GM11168 (cell line): ENCODE data around the gene CCDC71.

Source experiments
- in situ Hi-C: fragments of 300-500 bp; cut with MboI; formaldehyde crosslinking; loops from one replicate; pipeline ENCODE4 v1.12.0; 2022; ENCODE audit warnings: low sequenced_read_pairs; ENCODE audit not compliant: unreplicated experiment

Gene CCDC71

DNA sequence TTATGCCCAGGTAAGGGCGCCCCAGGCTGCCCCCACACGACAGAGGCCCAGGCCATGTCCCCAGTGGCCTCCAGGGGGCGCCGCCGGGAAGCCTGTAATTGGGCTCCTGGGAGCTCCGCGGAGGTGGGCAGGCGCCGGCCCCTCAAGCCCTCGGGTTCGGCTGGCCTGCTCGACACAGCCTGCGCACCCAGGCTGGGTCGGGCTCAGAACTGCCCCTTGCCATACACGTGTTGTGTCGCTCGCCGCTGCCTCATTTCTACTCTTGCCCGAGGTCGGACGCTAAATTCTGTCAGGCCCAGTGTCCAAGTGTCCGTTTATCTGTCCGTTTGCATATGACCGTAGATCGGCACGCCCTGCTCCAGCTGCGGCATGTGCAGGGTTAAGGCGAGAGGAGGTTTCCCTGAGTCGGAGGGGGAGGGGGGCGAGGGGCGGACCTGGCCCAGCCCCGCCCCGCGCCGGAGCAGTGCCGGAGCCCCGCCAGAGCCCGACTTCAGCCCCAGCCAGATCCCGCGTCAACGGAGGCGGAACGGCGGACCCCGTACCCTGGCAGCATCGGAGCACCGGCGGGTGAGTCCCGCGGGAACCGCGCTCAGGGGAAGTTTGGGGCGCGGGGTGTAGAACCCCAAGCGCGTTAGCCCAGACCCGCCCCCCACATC, 5.1 kb upstream of the CCDC71 start, which contains the start of gene KLHDC8B:
Gene KLHDC8B, plus strand, starts transcription at position 480 of the 656 bp plus-strand sequence. CDS start 1,172 bp downstream, outside the sequence.
- in situ Hi-C loops, result loop anchor here (25.0 kb wide), 1 partner anchor 266 kb away; the partner anchor contains the start of gene NICN1

DNA sequence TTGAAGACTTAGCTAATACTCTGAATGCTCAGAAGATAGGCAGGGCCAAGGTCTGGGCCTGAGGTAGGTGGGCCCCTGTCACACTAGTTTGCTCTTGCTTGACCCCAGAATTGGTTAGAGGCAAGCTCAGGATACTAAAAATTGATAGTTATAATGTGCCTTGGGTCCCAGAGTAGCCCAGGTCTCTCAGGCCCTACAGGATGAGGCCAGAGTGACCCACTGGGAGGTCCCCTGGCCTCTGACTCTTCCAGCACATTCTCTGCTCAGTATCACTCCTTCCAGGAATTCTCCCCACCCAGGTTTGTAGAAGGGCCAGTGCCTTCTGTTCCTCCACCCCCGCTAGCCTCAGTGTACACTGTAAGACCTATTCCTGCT, 4.6 kb upstream of the CCDC71 start:
- in situ Hi-C loops, result loop anchor here (25.0 kb wide), 1 partner anchor 267 kb away; the partner anchor contains the start of gene NICN1

DNA sequence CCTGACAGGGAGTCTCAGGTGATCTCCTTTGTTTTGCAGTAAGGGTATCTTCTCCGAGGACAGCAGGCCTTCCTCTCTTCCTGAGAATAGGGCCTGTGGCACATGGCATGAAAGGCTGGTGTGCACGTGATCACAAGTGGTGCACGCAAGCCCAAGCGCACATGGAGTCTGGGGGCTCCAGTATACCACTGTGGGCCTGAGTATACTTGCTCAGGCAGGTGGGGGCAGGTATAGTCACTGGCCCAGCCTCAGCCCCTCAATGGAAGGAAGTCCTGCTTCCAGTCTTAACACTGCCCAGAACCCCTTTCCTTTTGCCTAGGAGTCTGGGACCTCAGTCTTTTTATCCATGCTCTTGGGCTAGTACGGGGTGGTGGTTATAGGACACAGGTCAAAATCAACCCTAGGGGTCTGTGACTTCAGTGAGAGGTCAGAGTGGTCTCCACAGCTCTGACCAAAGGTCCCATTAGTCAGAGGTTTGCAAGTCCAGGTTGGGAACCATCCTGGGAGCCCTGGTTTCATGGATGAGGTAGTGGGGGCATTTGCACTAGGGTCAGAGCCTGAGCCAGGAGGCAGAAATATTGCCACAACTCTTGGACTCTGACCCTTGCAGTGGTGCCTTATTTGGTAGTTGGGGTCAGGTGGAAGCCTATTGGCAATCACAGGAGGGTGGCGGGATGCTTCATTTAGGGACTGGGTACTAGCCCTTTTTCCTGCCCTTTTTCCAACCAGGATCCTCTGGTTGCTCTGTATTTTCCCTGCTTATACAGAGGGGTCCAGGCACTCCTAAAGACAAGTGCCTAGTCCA, 823 bp upstream of the CCDC71 start:
- in situ Hi-C loops, result loop anchor here (25.0 kb wide), 1 partner anchor 270 kb away; the partner anchor contains the start of gene NICN1

DNA sequence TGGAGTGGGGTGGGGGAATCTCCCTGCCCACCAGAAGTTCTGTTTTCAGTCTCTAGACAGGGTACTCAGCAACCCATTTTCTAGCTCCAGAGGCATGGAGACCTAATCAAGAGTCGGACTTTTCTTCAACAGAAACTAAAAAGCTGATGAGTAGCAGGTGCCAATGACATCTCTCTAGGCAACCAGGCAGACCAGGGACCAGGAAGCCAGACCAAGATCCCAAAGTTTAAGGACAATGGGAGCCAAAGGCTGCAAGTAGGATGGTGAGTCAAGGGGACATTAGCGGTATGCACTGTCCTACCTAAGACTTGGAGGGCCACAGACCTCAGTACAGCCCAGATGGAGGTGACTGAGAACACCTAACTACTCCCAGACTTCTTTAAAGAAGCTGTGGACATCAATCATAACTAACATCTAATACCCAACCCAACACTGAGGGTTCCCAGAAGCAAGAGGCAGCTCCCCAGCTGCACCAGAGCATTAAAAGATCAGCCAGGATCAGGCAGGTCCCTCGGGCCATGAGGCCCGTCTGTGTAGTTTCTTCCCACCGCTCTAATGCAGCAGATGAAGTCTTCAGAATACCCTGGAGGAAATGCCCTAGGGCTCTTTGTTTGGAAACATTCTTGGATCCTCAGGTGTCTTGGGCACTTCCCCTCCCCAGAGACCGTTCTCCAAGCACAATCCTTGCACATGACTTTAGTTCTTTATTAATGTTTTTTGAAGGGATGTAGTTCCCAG, 979 bp downstream of the CCDC71 start:
- in situ Hi-C loops, result loop anchor here (25.0 kb wide), 1 partner anchor 272 kb away; the partner anchor contains the start of gene NICN1

DNA sequence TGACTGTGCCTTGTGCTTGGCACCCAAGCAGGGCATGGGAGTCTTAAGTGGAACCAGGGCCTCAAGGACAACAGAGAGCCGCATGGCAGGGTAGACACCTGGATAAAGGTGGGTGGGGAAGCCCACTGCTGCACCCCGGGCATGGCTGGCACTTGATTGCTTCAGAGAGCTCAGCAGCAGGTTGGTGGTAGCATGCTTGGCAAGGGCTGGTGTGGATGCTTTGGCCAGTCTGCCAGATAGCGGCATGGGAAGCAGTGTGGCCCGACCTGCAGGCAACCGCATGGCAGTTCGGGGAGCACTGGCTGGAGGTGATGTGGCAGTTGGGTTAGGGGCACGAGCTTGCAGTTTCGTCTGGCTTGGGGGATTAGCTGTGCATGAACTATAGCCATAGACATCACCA, 2.5 kb downstream of the CCDC71 start:
- in situ Hi-C loops, result loop anchor here (25.0 kb wide), 1 partner anchor 274 kb away; the partner anchor contains the start of gene NICN1

DNA sequence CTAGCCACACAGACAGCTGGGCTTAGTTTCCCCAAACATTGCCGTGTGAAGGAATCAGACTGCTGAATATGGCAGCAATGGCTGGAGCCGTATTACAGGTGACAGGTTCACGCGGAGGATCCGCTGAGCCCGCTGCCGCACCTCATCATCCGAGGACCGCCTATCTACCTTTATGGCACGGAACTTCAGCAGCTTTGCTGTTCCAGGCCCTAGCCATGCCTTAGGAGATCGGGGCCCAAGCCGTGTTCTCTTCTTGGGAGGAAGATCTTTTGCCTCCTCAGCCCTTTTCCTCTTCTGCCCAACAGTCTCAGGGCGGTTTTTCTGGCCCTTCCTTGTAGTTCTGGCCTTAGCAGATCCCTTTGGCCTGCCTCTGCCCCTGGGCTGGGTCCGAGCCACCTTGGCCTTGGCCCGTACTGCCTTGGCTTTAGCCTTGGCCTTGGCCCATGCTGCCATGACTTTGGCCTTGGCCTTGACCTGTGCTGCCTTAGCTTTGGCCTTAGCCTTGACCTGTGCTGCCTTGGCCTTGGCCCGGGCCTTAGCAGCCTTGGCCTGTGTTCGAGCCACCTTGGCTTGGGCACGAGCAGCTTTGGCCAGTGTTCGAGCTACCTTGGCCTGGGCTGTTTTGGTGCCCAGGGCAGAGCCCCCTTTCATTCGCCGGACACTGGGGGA, 3.2 kb downstream of the CCDC71 start:
- in situ Hi-C loops, result loop anchor here (25.0 kb wide), 1 partner anchor 274 kb away; the partner anchor contains the start of gene NICN1

DNA sequence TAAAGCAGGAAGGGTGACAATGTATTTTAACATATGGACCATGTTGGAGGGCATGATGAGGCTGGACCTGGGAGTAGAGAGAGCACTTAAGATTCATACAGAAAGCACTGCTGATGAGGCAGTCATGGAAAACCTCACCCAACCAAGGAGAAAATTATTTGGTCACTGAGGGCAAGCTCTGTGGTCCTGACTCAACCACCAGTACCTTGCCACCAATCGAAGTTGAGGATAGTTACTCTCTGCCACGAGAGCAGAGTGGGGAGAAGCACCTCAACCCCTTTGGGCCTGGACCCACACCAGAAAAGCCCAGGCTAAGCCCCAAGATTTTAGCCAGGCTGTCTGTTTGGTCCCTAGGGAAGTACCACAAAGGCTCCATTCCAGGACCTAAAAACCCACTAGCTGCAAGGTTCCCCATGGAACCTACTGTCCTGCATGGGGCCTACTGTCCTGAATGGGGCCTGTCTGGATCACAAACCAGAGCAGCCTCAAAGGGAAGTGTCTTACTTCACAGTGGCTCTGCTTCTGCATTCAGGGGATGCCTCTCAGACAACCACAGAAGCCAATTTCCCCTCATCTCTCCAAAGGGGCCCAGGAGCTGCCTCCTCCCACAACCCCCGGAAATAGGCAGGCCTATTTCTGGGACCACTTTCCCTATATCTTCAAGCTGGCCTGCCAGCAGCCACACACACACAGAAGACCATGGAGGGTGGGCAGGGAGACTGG, 4.2 kb downstream of the CCDC71 start:
- in situ Hi-C loops, result loop anchor here (25.0 kb wide), 1 partner anchor 275 kb away; the partner anchor contains the start of gene NICN1

DNA sequence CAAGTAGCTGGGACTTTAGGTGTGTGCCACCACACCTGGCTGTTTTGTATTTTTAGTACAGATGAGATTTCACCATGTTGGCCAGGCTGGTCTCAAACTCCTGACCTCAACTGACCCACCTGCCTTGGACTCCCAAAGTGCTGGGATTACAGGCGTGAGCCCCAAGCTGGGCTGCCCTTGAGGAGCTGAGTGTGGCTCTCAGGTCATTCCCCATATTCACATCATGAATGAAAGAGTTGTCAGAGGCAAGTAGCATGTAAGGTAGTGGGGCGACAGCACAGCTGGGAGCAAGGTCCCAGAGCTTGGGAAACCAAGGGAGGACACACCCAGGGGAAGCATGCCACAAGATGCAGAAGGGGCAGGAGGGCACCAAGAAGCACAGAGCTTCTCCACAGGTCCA, 4.9 kb downstream of the CCDC71 start:
- in situ Hi-C loops, result loop anchor here (25.0 kb wide), 1 partner anchor 276 kb away; the partner anchor contains the start of gene NICN1

DNA sequence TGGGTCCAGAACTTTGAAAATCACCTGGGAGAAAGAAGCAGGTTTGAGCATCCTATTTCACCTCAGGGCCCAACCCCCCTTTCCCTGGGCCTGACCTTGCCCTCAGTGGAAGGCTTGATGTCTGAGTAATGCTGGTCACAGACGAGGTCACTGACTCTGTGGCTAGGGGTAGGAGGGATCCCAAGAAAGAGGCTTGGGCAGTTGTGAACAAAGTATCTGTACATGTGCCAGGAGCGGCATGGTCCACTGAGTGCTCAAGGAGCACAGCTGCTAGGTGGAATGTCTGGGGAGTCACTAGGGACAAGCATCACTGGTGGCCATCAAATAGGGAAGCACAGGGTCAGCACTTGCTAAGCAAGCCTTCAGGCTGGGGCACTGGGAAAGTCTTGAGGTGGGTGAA, 7.3 kb downstream of the CCDC71 start:
- in situ Hi-C loops, result loop anchor here (25.0 kb wide), 1 partner anchor 279 kb away; the partner anchor contains the start of gene NICN1

DNA sequence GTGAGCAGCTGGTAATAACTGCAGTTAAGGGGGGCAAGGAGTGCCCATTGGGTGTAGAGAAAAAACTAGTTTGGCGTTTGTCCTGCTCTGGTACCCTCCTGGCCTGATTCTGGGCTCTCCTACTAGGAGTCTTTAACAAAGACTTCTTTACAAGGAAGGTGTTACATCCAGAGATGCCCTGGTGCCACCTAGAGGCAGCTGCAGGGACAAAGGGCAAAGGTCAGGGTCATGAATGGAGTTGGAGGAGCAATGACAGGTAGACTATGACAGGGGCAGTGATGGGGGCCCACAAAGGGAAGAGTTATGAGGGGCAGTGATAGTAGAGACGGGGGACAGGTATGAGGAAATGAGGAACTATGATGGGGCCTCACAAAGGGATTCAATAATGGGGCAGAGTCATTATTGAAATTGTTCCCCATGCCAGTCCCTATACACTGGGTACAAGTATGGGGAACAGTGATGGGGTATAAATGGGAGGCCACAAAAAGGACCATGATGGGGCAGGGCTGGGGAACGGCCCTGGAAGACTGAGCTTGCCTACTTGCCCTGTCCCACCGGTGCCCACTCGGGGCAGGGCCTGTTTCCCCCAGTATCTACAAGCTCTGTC, 7.9 kb downstream of the CCDC71 start:
- in situ Hi-C loops, result loop anchor here (25.0 kb wide), 1 partner anchor 279 kb away; the partner anchor contains the start of gene NICN1

DNA sequence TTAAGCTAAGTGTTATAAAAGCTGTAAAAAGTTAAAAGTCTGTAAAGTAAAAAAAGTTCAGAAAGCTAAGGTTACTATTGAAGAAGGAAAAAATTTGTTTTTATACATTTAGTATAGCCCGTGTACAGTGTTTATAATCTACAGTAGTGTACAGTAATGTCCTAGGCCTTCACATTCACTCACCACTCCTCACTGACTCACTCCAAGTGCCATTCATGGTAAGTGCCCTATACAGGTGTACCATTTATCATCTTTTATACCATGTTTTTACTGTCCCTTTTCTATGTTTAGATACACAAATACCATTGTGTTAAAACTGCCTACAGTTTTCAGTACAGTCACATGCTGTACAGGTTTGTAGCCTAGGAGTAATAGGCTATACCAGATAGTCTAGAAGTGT, 8.8 kb downstream of the CCDC71 start:
- in situ Hi-C loops, result loop anchor here (25.0 kb wide), 1 partner anchor 280 kb away; the partner anchor contains the start of gene NICN1

DNA sequence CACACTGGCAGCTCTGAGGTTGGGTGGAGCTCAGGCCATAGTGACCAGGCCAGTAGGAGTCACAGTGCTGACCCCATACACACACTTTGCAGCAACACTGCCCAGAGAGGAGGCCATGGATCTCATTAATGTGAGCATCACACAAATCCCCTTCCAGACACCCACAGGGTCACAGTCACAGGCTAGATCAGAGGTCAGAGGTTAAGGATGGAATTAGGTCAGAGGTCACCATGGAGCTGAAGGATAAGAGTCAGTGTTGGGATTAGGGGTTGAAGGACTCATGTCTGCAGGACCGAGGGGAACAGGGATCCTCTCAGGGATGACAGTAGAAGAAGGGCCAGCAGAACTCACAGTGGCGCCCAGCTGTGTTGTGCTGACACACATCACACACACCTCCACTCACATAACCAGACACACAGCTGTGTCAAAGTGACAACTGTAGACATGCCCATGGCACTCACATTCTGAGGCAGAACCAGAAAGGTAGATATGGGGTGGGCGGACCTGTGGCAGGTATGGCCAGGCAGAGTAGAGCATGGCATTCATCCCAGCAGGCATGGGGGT, 12.7 kb downstream of the CCDC71 start:
- in situ Hi-C loops, result loop anchor here (25.0 kb wide), 1 partner anchor 284 kb away; the partner anchor contains the start of gene NICN1

DNA sequence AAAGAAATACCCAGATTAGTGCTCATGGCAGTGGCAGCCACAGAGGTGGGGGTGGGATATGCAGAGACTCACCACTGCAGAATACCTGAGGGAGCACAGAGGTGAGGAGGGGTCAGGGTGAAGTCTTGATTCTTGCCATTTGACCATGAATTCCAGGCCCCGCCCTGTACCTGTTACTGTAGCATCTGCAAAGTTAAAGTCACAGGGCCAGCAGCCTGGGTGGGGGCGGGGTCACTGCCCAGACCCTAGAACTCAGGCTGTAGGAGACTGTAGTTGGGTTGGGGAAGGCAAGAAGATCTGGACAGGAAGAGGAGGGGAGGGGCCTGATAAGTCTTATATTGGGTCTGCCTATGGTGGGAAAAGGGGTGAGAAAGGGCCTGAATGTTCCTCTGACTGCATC, 14.5 kb downstream of the CCDC71 start:
- in situ Hi-C loops, result loop anchor here (25.0 kb wide), 1 partner anchor 286 kb away; the partner anchor contains the start of gene NICN1

DNA sequence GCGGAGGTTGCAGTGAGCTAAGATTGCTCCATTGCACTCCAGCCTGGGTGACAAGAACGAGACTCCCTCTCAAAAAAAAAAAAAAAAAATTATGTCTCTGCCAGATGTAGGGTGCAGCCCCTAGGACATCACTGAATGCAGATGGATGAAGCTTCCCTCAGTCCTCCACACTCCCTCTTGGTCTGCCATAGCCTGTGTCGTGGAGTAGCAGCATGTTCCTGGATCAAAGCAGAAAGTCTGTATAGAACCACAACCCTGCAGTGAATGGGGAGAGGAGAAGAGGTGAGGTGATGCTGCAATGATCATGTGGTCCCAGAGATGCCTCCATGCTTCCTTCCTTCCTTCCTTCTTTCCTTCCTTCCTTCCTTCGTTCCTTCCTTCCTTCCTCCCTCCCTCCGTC, 18.0 kb downstream of the CCDC71 start:
- in situ Hi-C loops, result no loop called here

DNA sequence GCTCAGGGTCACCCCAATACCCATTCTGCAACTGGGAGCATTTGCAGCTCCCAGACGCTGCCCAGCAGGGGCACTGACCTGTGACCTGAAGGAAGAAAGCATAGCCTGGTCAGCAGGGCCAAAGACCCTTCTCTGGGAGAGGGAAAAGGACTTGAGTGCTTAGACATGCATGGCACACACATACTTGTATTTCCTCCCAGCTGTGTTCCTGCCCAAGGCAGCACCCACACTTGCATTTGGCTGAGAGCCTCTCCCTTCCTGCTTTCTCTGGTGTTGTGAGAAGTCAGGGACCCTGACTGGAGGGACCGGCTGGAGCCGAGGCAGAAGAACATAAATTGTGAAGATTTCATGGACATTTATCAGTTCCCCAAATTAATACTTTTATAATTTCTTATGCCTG, 26.1 kb downstream of the CCDC71 start:
- in situ Hi-C loops, result no loop called here

DNA sequence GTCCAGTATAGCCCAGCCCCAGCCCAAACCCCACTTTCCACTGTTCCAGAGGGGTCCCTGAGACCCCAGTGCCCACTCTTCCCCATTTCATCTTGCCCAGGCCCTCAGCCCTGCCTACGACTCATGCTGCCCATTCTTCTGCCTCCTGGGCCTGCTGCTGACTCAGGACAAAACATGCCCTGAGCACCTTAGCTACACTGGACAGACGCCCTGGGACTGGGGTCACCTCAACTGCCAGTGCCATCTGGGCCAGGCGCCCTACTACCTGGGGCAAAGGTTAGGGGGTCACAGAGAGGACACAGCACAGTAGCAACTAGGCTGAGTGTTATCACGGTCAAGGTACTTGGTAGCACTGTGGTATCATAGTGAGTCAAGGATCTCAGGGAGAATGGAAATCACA, 30.6 kb downstream of the CCDC71 start:
- in situ Hi-C loops, result no loop called here

DNA sequence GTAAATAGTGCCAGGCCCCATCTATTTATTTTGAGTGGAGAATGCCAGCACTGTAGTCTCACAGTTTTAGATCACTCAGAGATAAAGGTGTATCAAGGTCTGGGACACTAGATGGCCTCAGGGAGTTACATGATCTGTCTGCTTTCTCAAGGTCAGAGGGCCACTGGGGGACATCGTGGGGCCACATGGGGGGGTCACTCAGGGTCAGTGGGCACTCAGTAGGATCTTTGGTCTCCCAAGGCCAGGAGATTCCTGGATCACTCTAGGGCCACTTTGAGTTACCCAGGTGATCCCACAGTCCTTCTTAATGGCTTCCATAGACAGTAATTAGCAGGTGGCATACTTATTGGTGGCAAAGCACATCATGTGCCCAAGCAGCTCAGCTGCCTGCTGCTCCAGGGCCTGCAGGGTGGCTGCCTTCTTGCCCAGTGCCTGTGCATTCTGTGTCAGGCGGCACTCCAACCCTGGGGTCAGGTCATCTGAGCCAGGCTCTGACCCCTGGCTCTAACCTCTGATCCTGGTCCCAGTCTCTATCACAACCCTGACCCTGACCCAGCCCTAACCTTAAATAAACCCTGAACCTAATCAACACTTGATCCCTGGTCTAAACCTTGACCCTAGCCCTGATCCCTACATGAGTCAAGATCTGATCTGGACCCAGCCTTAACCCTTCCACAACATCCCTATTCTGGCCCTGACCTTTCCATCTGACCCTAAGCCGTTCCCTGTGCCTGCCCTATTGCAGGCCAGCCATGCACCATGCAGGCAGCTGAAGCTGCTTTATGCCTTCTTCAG, 31.5 kb downstream of the CCDC71 start:
- in situ Hi-C loops, result no loop called here
